Lower leg skin (tissue), 4 donors: ENCODE measurements around the gene CACYBP. TPM values are rescaled to one million over a fixed set of nuclear protein-coding genes. Genes with fewer than 3 reads are reported as not detected.

ENCODE experiments used
- DNase-seq, 2 donors: peaks; one replicate each; pipeline ENCODE4 v3.0.0-alpha.2; 2019; ENCODE audit warnings: low spot score in 2 of 2
- H3K4me3 ChIP-seq: fragments of 200-600 bp; sonication (generic); 2 replicates; pipeline ENCODE4 v1.5.1; 2017; ENCODE audit warnings: mild to moderate bottlenecking, low read depth; ENCODE audit not compliant: poor library complexity, severe bottlenecking
- CTCF ChIP-seq, 3 donors: fragments of 450-650 bp; IDR thresholded peaks; one replicate each; pipeline ENCODE4 v1.5.1; 2016; ENCODE audit warnings: antibody characterized with exemption in 3 of 3, mild to moderate bottlenecking in 3 of 3, moderate library complexity in 2 of 3
- POLR2A ChIP-seq, 2 donors: fragments of 450-650 bp; IDR thresholded peaks; one replicate each; pipeline ENCODE4 v1.6.1; 2016 to 2017; ENCODE audit warnings: antibody characterized with exemption in 2 of 2, mild to moderate bottlenecking in 1 of 2, moderate library complexity in 1 of 2
- WGBS, 2 donors: methylation state at CpG; one replicate each; pipeline ENCODE4 v1.1.5; 2018; 5-methylcytosine and 5-hydroxymethylcytosine counted together
- intact Hi-C: fragments of 100-400 bp; cut with DNase I; formaldehyde crosslinking; loops from one replicate; pipeline ENCODE4 v1.15.0; 2023; ENCODE audit warnings: low total_unique reads
- total RNA-seq, 4 donors: library from RNA; depleted of rRNA; stranded (reverse); fragments of >200 nt; gene quantifications; one replicate each; pipeline ENCODE4 v1.1.0, GENCODE V29; 2016

Gene CACYBP
- total RNA-seq, 4 donors from 2014 or later, result 53.4 to 80.9 (median 57.9) TPM

- TF ChIP-seq POLR2A (IDR thresholded peaks at IDR 0.05) (no peak), CTCF (IDR thresholded peaks at IDR 0.05) (no peak)
- WGBS, 2 donors, result 90 to 97% methylated on average over 19 of the region's 19 CpGs
- DNase-seq, result no peak
- intact Hi-C loops, result no loop called here
- no peak overlapping the region for H3K4me3 ChIP-seq
Observed at GRCh38 chr1:175045097-175045496, 45.4 kb downstream of the CACYBP start.

- no peak for DNase-seq
- TF ChIP-seq POLR2A (IDR thresholded peaks at IDR 0.05), result no peak
- TF ChIP-seq CTCF (IDR thresholded peaks at IDR 0.05), result no peak
- WGBS, 2 donors, result 96 to 97% methylated on average over 32 of the region's 32 CpGs
- intact Hi-C loops, result no loop called here
- H3K4me3 ChIP-seq, result no peak overlapping the region
Observed at GRCh38 chr1:175045519-175045918, 45.8 kb downstream of the CACYBP start.

- intact Hi-C loops, result no loop called here
- TF ChIP-seq CTCF (IDR thresholded peaks at IDR 0.05), result no peak
- no peak for TF ChIP-seq POLR2A (IDR thresholded peaks at IDR 0.05)
- DNase-seq, result no peak
- no peak overlapping the region for H3K4me3 ChIP-seq
- 88 to 93% methylated on average over 2 of the region's 2 CpGs for WGBS, 2 donors
Observed at GRCh38 chr1:175050992-175051391, 51.2 kb downstream of the CACYBP start.

- TF ChIP-seq CTCF (IDR thresholded peaks at IDR 0.05) (no peak), POLR2A (IDR thresholded peaks at IDR 0.05) (no peak)
- 55 to 75% methylated on average over 3 of the region's 3 CpGs for WGBS, 2 donors
- no peak for DNase-seq
- no peak overlapping the region for H3K4me3 ChIP-seq
- intact Hi-C loops, result no loop called here
Observed at GRCh38 chr1:175054736-175055135, 55.0 kb downstream of the CACYBP start.

Other genes with a start within 250 kb of the CACYBP start
- 10 to 100 TPM in 3 of 4 donors, 1 to 10 TPM in 1; 6.4 to 16.5 (median 12.8) TPM for gene MRPS14, start 23.5 kb downstream of the CACYBP start, total RNA-seq
- gene TNN, start 67.9 kb downstream of the CACYBP start, total RNA-seq, result 1 to 10 TPM in 2 of 4 donors, under 1 TPM in 2; 0.30 to 2.5 (median 0.84) TPM
- gene KIAA0040, start 192.8 kb downstream of the CACYBP start, total RNA-seq, result 10 to 100 TPM; 12.3 to 16.3 (median 15.0) TPM